ENCODE data around the gene KRT73. TPM values are rescaled to one million over a fixed set of nuclear protein-coding genes. Genes with fewer than 3 reads are reported as not detected.

Gene KRT73
- total RNA-seq, result not detected

DNA sequence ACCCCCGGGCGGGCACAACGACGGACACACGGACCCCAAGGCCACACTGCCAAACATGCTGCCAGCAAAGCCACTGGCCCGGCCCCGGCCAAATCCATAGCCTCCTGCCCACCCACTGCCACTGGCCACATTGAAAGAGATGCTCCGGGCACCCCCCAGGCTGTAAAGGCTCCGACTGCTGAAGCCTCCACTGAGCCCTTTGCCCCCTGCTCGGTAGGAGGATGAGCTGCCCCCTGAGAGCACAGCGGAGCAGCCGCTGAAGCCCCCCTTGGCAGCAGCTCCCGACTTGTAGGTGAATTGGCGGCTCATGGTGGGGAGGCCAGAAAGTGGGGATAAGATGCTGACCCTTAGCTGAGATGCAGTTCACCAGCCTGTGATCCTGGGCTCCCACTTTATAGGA, at the start of gene KRT73:
Gene KRT73, minus strand, starts transcription at position 344 of the 400 bp plus-strand sequence. Its CDS starts 35 bp downstream, at position 309.
- no peak for DNase-seq

DNA sequence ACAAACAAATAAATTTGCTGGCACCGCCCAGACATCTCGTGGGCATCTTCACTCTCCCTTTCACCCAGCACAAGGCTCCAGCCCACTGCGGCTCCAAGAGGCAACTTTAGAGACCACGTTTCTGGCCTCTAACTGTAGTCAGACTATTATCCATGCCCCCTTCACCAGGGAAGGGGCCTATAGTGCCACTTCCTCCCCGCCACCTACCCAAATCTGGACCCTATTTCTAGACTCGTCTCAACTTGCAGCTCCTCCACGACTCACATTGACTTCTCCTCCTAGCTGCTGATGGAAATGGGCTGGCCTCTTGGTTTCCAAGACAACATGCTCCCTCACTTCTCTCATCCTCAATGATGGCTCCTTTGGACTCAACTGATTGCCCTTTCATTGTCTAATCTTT, 49.6 kb upstream of the KRT73 start:
- DNase-seq, result no peak

DNA sequence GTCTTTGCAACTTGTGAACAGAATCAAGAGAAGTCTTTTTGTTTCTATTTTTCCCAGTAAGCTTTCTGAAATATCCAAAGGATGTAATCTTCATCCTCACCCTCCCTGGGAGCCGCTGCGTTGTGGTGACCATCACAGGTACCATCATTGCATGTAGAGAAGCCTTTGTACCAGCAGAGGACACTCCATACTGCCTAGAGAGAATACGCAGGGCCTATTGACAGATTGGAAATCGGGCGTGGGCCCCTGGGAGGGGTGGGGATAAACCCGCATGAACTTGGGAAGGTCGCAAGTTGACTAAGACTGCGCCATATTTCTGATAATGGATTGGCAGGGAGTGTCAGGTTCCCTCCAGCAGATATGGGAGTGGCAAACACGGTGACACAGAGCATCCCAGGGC, 49.1 kb upstream of the KRT73 start:
- DNase-seq, result no peak

DNA sequence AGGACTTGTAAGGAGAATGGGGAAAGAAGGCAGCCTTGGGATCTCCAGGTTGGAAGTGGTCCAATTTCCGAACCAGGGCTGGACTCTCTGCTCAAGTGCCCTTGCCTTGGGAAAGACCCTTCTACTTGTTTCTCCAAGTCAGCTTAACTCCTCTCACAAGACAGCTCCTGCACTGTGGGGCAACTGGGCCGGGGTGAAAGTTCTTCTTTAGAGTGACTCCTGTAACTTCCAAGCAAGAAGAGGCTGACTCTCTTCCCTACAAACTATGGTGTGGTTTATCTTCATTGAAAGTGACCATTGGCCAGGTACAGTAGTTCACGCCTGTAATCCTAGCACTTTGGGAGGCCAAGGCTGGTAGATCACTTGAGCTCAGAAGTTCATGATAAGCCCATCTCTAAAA, 48.1 kb upstream of the KRT73 start:
- DNase-seq, result no peak

DNA sequence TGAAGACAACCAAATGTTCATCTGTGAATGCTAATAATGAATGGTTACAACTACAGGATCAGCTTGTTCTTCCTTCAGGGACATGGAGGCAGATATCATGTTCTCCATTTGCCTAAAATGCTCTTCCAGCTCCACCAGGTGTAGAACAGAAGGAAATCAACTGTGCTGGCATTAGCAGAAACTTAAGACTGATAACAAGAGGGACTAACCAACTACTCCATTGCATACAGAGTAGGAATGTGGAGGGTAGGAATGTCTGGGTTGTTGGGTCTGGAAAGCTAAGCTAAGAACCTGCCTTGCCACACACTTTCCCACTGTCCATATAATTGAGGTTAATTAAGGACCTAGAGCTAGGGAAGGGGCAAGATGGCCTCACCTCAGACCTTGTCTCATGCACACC, 45.1 kb upstream of the KRT73 start:
- no peak for DNase-seq

DNA sequence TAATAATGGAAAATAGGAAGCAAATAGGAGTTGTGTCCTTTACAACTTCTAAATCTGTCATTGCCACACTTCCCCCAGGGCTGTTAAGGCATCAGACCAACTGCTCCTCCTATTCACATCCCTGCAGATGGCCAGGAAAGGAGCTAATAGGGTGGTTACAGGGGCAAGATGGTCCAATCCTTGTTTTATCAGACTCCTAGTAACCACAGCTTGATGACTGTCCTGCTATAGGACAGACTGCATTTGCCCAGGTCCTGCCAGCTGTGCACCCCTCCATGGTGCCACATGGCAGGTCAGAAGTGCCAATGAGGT, 44.5 kb upstream of the KRT73 start:
- DNase-seq, result no peak

DNA sequence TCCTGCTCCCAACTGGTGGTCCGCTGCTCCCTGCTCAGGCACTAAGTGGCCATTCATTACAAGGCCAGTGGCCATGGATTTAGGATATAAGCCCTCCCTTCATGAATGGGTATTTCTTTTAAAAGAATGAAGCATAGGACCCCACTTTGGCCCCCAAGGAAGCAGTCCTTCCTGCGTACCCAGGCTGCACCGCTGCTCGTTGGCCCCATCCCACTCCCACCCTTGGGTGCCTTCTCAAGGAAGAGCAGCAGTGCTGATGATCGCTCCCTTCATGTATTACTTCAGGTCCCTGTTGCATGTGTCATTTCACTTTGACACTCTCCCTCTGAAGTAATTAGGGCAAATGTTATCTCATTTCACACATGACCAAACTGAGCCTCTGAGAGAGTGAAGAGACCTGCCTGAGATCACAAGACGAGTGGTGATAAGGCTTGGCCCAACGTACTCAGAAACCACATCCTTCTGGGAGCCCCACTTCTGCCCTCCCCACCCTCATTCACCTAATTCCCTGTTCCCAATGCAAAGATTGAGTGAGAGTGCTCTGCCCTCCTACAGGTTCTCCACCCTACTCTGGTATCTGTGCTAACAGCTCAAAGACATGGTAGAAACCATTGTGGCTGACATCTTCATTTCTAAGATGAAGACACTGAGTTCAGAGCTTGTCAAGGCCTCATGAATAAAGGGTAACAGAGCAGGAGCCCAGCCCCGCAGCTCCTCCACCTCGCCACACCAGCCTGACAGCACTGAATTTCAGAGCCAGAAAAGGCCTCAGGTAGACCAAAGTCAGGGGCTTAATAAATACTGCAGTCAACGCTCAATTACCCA, 43.9 kb upstream of the KRT73 start:
- no peak for DNase-seq

DNA sequence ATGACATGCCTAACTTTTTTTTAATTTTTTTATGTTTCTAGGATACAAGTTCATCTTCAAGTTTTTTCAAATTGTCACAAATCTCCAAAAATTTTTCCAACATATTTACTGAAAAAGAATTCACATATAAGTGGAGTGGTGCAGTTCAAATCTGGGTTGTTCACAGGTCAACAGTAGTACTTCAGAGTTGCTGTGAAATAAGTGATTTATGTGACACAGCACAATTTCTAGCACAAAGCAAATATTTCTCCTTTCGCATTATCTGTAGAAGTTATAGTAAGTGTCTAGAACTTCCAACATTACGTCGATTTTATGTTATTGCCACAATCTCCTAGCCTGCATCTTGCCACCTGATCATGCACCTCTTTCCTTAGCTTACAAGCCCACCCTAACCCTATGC, 43.3 kb upstream of the KRT73 start:
- no peak for DNase-seq

DNA sequence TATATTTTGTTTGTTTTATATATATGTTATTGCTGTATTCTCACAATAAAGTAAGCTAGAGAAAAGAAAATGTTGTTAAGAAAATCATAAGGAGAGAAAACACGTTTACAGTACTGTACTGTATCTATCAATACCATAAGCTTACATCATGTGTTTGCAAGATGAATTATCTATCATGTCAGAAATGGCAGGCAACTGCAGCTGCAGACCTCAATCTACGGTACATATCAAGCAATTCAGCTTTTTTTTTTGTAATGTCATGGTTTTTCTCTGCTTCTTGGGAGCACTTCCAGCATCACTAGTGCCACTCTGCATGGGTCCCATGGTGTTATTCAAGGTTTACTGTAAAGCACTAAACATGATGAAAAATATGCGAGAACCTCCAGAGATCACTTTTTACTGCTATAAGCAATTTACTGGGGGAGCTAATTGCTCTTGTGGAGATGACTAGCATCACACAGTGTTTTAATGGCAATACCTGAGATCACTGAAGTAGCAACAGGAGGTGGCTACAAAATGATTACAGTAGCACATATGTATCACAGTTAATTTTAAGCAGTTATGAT, 42.7 kb upstream of the KRT73 start:
- no peak for DNase-seq

DNA sequence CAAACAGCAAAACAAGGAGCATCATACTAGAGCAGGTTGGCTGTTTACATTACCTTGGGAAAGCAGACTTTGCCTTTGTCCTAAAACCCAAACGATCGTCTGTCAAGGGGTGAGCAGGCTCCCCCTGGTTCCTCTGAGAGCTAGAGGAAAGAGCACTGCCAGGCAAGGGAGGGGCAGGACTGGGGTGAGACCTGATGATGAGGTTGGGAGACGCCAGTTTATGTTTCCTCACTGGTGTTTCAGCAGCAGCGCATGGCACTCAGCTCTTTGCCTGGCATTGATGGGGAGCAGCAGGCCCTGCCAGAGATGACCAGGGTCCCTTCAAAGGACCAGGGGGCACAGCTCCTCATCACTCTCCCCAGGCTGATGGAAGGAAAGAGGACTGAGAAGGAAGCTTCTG, 41.6 kb upstream of the KRT73 start:
- DNase-seq, result no peak

DNA sequence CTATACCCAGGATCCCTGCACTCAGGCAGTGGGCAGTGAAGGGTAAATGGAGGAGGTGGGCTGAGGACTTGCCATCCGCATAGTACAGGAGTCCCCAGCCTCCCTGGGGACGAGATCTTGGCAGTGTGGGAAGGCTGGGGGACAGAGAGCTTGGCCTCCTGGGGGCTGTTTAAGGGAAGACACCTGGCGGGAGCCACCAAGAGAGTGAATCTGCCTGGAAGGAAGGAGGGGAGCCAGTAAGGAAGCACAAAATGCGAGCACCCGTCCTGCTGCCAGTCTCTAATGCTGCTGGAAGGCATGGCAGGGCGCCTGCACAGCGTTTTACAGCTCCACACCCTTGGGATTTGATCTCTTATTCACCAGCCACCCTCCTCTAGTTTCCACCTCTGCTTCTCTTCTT, 41.0 kb upstream of the KRT73 start:
- DNase-seq, result no peak

DNA sequence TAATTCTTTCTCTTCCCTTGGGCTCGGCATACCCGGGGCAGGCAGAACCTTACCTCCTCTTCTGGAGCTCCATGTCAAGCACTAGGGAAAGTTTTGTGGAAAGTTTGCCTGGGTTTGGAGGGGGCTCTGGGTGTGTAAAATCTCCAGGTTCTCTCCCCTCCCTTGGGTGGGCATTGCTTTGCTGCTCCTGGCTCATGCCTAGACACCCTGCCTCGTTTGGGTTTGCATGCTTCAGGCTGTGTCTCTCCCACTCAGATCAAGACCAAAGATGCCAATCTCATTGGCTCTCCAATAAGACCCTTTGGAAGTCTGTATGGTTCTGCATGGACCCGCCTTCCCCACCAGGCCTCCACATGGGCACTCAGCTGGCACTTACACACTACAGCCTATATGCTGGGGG, 39.8 kb upstream of the KRT73 start:
- DNase-seq, result no peak

DNA sequence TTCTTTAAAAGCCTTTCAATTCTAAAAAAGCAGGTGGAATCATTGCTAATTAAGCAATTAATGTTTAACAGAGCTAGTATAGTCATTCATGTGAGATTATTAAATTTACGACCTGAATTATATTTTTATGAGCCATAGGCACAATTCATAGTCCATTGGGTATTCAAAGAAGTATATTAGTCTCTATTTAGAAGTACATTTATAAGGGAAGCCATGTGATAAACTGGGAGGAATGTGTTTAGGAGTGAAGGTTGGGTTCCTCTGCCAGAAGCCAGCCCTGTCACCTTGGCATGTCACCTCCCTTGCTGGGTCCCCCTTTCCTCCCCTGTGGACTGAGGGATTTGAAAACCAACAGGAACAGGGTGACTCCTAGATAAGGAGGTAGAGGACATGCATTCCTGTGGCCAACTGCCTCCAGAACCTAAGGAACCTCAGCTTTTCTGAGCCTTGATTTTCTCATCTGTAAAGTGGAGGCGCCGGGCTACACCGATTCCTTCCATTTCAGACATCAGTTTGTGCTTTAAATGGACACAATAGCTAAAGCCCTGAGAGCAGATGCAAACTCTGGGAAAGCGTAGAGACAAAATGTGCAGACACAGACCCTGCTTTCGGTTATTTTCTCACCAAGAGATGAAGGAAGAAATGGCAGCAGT, 39.0 kb upstream of the KRT73 start:
- no peak for DNase-seq

DNA sequence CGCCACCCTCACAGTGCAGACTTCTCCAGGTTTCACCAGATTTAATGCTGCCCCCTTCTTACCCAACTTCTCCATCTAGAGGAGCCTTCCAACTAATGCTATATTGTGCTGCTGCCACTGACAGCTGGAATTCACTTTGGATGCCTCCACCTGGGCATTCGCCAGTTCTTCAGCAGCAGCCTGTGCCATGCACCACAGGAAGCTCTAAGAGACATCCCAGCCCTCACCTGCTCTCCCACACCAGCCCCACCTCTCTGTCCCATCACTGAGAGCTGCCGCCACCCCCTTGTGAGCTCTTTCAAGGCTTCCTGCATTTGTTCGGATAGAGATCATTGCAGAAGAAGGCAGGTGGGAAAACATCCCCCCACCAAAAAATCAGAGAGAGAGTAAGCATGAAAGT, 38.3 kb upstream of the KRT73 start:
- no peak for DNase-seq

DNA sequence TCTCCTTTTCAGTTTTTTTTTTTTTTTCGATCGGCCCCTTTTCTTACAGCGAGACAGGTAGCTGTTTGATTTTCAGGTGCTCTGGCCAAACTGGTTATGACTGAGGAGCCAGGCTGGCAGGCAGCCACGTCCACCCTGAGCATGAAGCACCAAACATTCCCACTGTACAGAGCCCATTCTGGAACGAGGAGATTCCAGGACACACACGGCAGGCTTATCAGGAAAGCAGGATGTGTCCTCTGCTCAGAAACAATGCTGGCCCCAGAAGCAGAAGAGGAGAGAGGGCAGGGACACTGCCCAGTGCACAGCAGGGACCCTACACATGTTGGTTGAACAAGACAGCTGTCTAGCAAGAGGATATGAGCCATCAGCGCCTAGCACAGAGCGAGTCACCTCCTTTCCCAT, 37.4 kb upstream of the KRT73 start:
- no peak for DNase-seq

DNA sequence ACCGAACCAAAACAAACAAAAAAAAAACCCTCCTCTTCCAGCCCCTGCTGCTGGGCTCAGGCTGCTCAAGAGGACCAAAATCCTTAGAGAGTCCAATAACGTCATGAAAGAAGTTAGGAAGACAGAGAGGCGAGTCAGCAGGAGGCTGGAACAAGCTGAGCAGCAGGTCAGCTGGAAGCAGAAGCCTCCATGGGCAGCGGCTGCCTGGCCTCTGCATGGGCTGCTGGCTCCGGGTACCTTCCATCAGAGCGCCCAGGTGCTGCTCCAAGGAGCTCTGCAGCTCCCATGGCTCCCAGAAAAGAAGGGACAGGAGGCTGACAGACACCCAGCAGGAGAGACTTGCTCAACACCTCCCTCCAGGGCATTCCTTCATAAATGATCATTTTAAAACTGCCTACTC, 36.9 kb upstream of the KRT73 start:
- DNase-seq, result no peak

DNA sequence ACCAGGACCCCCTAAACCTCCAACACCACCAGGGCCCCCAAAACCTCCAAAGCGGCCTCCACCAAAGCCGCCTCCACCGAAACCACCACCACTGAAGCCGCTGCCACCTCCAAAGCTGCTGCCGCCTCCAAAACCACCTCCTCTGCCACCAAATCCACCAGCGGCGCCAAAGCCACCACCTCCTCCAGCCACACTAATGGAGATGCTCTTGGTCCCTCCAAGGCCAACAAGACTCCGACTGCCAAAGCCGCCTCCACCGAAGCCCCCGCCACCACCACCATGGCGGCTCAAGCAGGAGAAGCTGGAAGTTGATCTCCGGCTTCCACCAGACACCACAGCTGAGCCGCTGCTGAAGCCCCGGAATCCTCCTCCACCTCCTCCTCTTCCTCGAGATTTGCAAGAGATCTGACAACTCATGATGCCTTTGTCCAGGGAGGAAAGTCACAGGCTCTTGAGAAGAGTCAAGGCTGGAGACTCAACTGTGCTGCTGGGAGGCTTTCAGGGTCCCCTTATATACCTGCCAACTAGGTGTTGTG, 33.4 kb upstream of the KRT73 start, which contains the start of gene KRT2:
Gene KRT2, minus strand, starts transcription at position 486 of the 536 bp plus-strand sequence. Its CDS starts 69 bp downstream, at position 417.
- DNase-seq, result no peak

DNA sequence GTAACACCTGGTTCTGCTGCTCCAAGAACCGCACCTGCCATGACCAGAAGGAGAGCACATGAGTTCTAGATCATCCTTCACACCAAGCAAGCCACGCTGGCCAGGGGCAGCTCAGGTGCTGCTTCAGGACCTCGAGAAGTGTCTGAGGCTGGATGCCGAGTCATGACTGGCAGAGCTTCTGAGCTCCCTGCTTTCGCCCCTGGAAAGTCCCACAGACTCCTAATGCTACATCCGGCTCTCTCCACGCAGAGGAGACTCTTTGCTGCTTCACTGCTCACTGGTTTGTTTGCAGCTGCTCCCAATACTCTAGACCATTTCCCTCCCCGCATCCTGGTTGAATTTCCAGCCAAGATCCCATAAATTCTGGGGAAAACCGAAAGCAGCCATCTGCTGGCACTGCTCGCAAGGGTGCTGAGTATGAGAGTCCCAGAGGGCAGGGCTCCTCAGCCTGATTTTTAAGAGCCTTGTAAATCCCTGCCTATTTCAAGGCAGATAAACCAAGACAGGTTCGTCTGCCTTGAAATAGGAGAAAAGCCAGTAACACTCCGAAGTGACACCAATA, 32.2 kb upstream of the KRT73 start:
- no peak for DNase-seq

DNA sequence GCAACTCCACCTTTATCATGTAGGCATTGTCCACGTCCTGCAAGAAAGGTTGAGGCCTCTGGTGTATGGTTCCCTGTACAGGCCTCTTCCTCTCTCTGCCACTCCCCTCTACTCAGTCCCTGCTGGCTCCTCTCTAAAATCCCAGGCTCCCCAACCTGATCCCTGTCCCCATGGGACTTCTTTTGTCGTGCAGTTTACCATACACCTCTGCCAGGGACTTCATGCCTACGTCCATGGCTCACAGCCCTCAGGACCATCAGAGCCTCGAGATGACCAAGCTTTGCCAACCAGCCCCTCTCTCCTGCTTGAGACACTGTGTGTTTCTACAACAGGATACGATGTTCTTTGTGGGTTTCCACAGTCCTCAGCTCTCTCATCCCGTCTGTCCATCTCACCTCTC, 30.7 kb upstream of the KRT73 start:
- DNase-seq, result no peak

DNA sequence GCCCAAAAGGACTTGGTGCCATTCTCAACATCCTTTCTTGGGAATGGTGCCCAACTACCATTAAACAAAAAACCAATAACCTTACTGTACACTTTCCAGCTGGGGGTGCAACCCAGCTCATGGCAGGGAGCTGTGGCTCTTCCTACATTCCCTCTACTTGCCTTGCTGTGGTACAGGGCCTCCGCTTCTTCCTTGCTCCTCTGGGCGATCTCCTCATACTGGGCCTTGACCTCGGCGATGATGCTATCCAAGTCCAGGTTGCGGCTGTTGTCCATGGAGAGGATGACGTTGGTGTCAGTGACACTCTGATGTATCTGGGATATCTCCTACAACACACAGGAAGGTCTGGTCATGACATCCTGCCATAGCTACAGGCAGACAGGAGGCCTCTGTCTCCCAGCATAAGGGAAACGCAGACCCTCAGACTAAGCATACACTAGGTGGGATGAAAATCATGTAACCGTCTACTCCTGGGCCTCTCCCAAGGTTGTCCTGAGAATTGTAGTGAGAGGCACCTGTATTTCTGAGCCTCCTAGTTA, 29.7 kb upstream of the KRT73 start:
- DNase-seq, result no peak

DNA sequence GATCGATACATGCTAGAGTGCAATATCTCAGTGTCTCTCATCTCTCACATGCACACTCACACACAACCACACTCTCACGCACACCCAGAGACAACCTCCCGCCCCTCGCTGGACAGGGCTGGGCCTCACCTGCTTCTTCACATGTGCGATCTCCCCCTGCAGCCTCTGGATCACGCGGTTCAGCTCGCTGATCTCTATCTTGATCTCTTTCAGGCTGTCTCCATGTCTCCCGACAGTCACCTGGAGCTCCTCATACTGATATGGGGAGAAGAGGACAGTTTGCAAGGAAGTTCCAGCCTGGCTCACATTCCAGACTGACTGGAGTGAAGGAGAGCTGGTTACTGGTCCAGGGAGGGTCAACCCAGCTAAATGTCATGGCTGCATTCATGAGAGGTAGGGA, 29.2 kb upstream of the KRT73 start:
- DNase-seq, result no peak

DNA sequence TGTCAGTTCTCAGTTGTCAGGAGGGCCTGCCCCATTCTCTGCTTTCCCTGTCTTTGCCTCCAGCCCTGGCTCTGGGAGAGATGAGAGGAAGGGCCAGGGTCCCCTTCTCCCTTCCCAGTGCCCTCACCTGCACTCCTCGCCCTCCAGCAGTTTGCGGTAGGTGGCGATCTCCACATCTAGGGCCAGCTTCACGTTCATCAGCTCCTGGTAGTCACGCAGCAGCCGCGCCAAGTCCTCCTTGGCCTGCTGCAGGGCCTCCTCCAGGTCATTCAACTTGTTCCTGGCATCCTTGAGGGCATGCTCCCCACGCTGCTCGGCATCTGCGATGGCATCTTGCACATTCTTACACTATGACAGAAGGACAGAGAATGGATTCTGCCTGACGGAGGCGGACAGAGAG, 28.3 kb upstream of the KRT73 start:
- no peak for DNase-seq

DNA sequence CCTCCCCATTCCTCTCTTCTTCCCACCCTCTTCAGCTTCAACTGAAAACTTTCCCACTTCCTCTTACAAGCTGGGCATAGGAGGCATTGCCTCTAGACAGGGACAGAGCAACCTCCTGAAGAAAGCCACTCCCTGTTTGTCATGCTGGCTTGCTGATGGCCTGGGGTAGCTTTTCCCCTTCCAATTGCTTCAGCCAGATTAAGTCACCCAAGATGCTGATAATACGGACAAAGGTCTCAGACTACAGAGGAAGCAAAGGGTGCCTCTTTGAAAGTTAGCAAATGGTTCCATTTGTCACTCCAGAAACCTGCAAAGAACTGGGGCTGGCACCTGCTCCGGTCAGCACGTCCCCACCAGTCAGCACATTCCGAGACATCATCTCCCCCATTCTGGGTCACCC, 27.6 kb upstream of the KRT73 start:
- DNase-seq, result no peak
